Mesodermal cell (in vitro differentiated cells): ENCODE results near the gene TOB1.

Experiments
- H3K27ac ChIP-seq: 2 replicates; pipeline ENCODE4 v1.7.0; 2013; ENCODE audit warnings: mild to moderate bottlenecking, low read depth, low read length, moderate library complexity; ENCODE audit not compliant: severe bottlenecking
- H3K36me3 ChIP-seq: 2 replicates; pipeline ENCODE4 v1.7.1; 2013; ENCODE audit warnings: mild to moderate bottlenecking, low read length, moderate library complexity; ENCODE audit not compliant: control insufficient read depth, insufficient read depth
- H3K4me1 ChIP-seq: one replicate; pipeline ENCODE4 v1.7.1; 2013; ENCODE audit warnings: mild to moderate bottlenecking, low read length; ENCODE audit not compliant: insufficient read depth, control insufficient read depth, poor library complexity, severe bottlenecking
- H3K4me3 ChIP-seq: 2 replicates; pipeline ENCODE4 v1.7.0; 2013; ENCODE audit warnings: low read length, control low read depth, mild to moderate bottlenecking; ENCODE audit not compliant: insufficient read depth, poor library complexity, severe bottlenecking; ENCODE audit errors: extremely low read depth
- H3K9me3 ChIP-seq: 2 replicates; pipeline ENCODE4 v1.7.1; 2013; ENCODE audit warnings: mild to moderate bottlenecking, low read length, moderate library complexity; ENCODE audit not compliant: control insufficient read depth
- WGBS, 2 experiments: methylation state at CpG; one replicate each; pipeline ENCODE4 v1.1.5; 2013; ENCODE audit warnings: missing lambda C conversion rate in 2 of 2; ENCODE audit not compliant: insufficient coverage in 2 of 2; 5-methylcytosine and 5-hydroxymethylcytosine counted together

TOB1 gene

GRCh38 chr17:50828508-50829170, 37.5 kb downstream of the TOB1 start:
- 85 to 91% methylated on average over 6 of the region's 6 CpGs for WGBS, 2 experiments
- no peak overlapping the region for H3K4me3 ChIP-seq
- H3K9me3 ChIP-seq, result no peaks in the 10 kb centered on the region
- H3K27ac ChIP-seq, result no peak overlapping the region
- H3K4me1 ChIP-seq, result peaks cover 13% of the 10 kb centered on the region
- H3K36me3 ChIP-seq, result no peaks in the 10 kb centered on the region

- H3K4me3 ChIP-seq, result no peak overlapping the region
- H3K36me3 ChIP-seq, result no peaks in the 10 kb centered on the region
- H3K9me3 ChIP-seq, result no peaks in the 10 kb centered on the region
- H3K27ac ChIP-seq, result no peak overlapping the region
- H3K4me1 ChIP-seq, result peaks cover 4% of the 10 kb centered on the region
Observed at GRCh38 chr17:50825188-50825587, 41.0 kb downstream of the TOB1 start.

- no peaks in the 10 kb centered on the region for H3K36me3 ChIP-seq
- no peak overlapping the region for H3K4me3 ChIP-seq
- H3K27ac ChIP-seq, result no peak overlapping the region
- WGBS, 2 experiments, result 100% methylated on average over 2 of the region's 2 CpGs; no CpG with 5 or more reads in 1 of the 2 experiments
- H3K4me1 ChIP-seq, result peaks cover 3% of the 10 kb centered on the region
- no peaks in the 10 kb centered on the region for H3K9me3 ChIP-seq
Observed at GRCh38 chr17:50824429-50824828, 41.7 kb downstream of the TOB1 start.

GRCh38 chr17:50822550-50822949, 43.6 kb downstream of the TOB1 start:
- 89% methylated on average over 1 of the region's 2 CpGs; no CpG with 5 or more reads in 1 of the 2 experiments for WGBS, 2 experiments
- H3K36me3 ChIP-seq, result no peaks in the 10 kb centered on the region

GRCh38 chr17:50820651-50821050, 45.5 kb downstream of the TOB1 start:
- H3K9me3 ChIP-seq, result no peaks in the 10 kb centered on the region
- H3K27ac ChIP-seq, result no peak overlapping the region
- no peak overlapping the region for H3K4me3 ChIP-seq
- peaks cover 8% of the 10 kb centered on the region for H3K4me1 ChIP-seq
- WGBS, 2 experiments, result 78% methylated on average over 7 of the region's 10 CpGs; no CpG with 5 or more reads in 1 of the 2 experiments
- no peaks in the 10 kb centered on the region for H3K36me3 ChIP-seq

More at GRCh38 chr17:50822550-50822949, 43.6 kb downstream of the TOB1 start:
- Histone ChIP-seq H3K4me1 (peaks cover 5% of the 10 kb centered on the region), H3K9me3 (no peaks in the 10 kb centered on the region), H3K4me3 (no peak overlapping the region), H3K27ac (no peak overlapping the region)

- WGBS, 2 experiments, result 66 to 76% methylated on average over 5 of the region's 6 CpGs
- H3K27ac ChIP-seq, result no peak overlapping the region
- no peak overlapping the region for H3K4me3 ChIP-seq
- H3K36me3 ChIP-seq, result no peaks in the 10 kb centered on the region
- H3K9me3 ChIP-seq, result no peaks in the 10 kb centered on the region
- H3K4me1 ChIP-seq, result peaks cover 8% of the 10 kb centered on the region
Observed at GRCh38 chr17:50818921-50819657, 47.1 kb downstream of the TOB1 start.

- H3K27ac ChIP-seq, result no peak overlapping the region
- no peaks in the 10 kb centered on the region for H3K9me3 ChIP-seq
- H3K4me1 ChIP-seq, result peaks cover 8% of the 10 kb centered on the region
- H3K36me3 ChIP-seq, result no peaks in the 10 kb centered on the region
- no peak overlapping the region for H3K4me3 ChIP-seq
- WGBS, 2 experiments, result 74 to 90% methylated on average over 2 to 3 of the region's 4 CpGs
Observed at GRCh38 chr17:50818261-50818660, 47.9 kb downstream of the TOB1 start.

- H3K4me3 ChIP-seq, result no peak overlapping the region
- no peaks in the 10 kb centered on the region for H3K36me3 ChIP-seq
- WGBS, 2 experiments, result 45 to 52% methylated on average over 6 of the region's 7 CpGs
- peaks cover 8% of the 10 kb centered on the region for H3K4me1 ChIP-seq
- H3K9me3 ChIP-seq, result no peaks in the 10 kb centered on the region
- no peak overlapping the region for H3K27ac ChIP-seq
Observed at GRCh38 chr17:50817838-50818237, 48.3 kb downstream of the TOB1 start.

- H3K27ac ChIP-seq, result no peak overlapping the region
- H3K36me3 ChIP-seq, result no peaks in the 10 kb centered on the region
- WGBS, 2 experiments, result 35 to 46% methylated on average over 20 to 23 of the region's 27 CpGs
- H3K4me3 ChIP-seq, result no peak overlapping the region
- no peaks in the 10 kb centered on the region for H3K9me3 ChIP-seq
- peaks cover 8% of the 10 kb centered on the region for H3K4me1 ChIP-seq
Observed at GRCh38 chr17:50816771-50817751, 49.1 kb downstream of the TOB1 start.

GRCh38 chr17:50816271-50816670, 49.9 kb downstream of the TOB1 start:
- Histone ChIP-seq H3K9me3 (no peaks in the 10 kb centered on the region), H3K4me1 (peaks cover 8% of the 10 kb centered on the region), H3K4me3 (no peak overlapping the region), H3K36me3 (no peaks in the 10 kb centered on the region), H3K27ac (no peak overlapping the region)
- 88 to 100% methylated on average over 1 to 4 of the region's 5 CpGs for WGBS, 2 experiments
